ENCODE results near the gene RPRML.
"Not testable (repeated sequence)": the region's sequence is repeated elsewhere in the genome, so short reads cannot be mapped to it uniquely, and the experiment has no call there.

RPRML gene

GRCh38 chr17:46979147-46979863 is at the start of gene RPRML:
RPRML (minus strand) TSS chr17:46979253; CDS start chr17:46979007, 246 bp downstream.
- Histone ChIP-seq H3K27me3 (ENCODE audit: control insufficient read depth in 1 of 2, insufficient read depth in 2 of 2, low read length in 2 of 2) (peaks cover 33 to 38% of the 10 kb centered on the region in 2 donors), H3K36me3 (ENCODE audit: control insufficient read depth in 1 of 2, insufficient read depth in 2 of 2, low read length in 2 of 2) (no peaks in the 10 kb centered on the region), H3K9me3 (ENCODE audit: control insufficient read depth in 1 of 2, low read length in 2 of 2) (no peaks in the 10 kb centered on the region), H3K27ac (ENCODE audit: low read depth, low read length) (no peak within 1 kb of the TSS), H3K4me1 (ENCODE audit: control insufficient read depth in 1 of 2, insufficient read depth in 2 of 2, low read length in 2 of 2) (peaks cover under 1 to 14% of the 10 kb centered on the region in 2 donors), H3K9ac (ENCODE audit: low read depth in 1 of 2, low read length in 2 of 2) (no peak within 1 kb of the TSS), H3K4me3 (ENCODE audit: low read depth in 1 of 2, low read length in 2 of 2) (peak within 1 kb of the TSS; percentile 55 to 69)

- H3K9ac ChIP-seq (ENCODE audit: low read depth in 1 of 2, low read length in 2 of 2); H3K27ac ChIP-seq (ENCODE audit: low read depth, low read length); H3K4me3 ChIP-seq (ENCODE audit: low read depth in 1 of 2, low read length in 2 of 2); H3K27me3 ChIP-seq (ENCODE audit: control insufficient read depth in 1 of 2, insufficient read depth in 2 of 2, low read length in 2 of 2); H3K36me3 ChIP-seq (ENCODE audit: control insufficient read depth in 1 of 2, insufficient read depth in 2 of 2, low read length in 2 of 2); H3K9me3 ChIP-seq (ENCODE audit: control insufficient read depth in 1 of 2, low read length in 2 of 2); H3K4me1 ChIP-seq (ENCODE audit: control insufficient read depth in 1 of 2, insufficient read depth in 2 of 2, low read length in 2 of 2): not testable (repeated sequence)
These were observed 37.9 kb upstream of the RPRML start for GRCh38 chr17:47016966-47017365.

GRCh38 chr17:47013341-47013740 is 34.3 kb upstream of the RPRML start:
- Histone ChIP-seq H3K9me3 (ENCODE audit: control insufficient read depth in 1 of 2, low read length in 2 of 2) (no peaks in the 10 kb centered on the region), H3K36me3 (ENCODE audit: control insufficient read depth in 1 of 2, insufficient read depth in 2 of 2, low read length in 2 of 2) (no peaks in the 10 kb centered on the region), H3K4me3 (ENCODE audit: low read depth in 1 of 2, low read length in 2 of 2) (no peak overlapping the region), H3K9ac (ENCODE audit: low read depth in 1 of 2, low read length in 2 of 2) (no peak overlapping the region), H3K27ac (ENCODE audit: low read depth, low read length) (no peak overlapping the region), H3K4me1 (ENCODE audit: control insufficient read depth in 1 of 2, insufficient read depth in 2 of 2, low read length in 2 of 2) (no peaks in the 10 kb centered on the region), H3K27me3 (ENCODE audit: control insufficient read depth in 1 of 2, insufficient read depth in 2 of 2, low read length in 2 of 2) (no peaks in the 10 kb centered on the region)

GRCh38 chr17:47012457-47012856 is 33.4 kb upstream of the RPRML start:
- Histone ChIP-seq H3K9ac (ENCODE audit: low read depth in 1 of 2, low read length in 2 of 2) (no peak overlapping the region), H3K27ac (ENCODE audit: low read depth, low read length) (no peak overlapping the region)

GRCh38 chr17:47009759-47010594 is 30.9 kb upstream of the RPRML start:
- no peaks in the 10 kb centered on the region for H3K27me3 ChIP-seq (ENCODE audit: control insufficient read depth in 1 of 2, insufficient read depth in 2 of 2, low read length in 2 of 2)
- no peak overlapping the region for H3K9ac ChIP-seq (ENCODE audit: low read depth in 1 of 2, low read length in 2 of 2)
- no peaks in the 10 kb centered on the region for H3K4me1 ChIP-seq (ENCODE audit: control insufficient read depth in 1 of 2, insufficient read depth in 2 of 2, low read length in 2 of 2)
- H3K36me3 ChIP-seq (ENCODE audit: control insufficient read depth in 1 of 2, insufficient read depth in 2 of 2, low read length in 2 of 2), result no peaks in the 10 kb centered on the region
- H3K9me3 ChIP-seq (ENCODE audit: control insufficient read depth in 1 of 2, low read length in 2 of 2), result no peaks in the 10 kb centered on the region
- no peak overlapping the region for H3K4me3 ChIP-seq (ENCODE audit: low read depth in 1 of 2, low read length in 2 of 2)
- H3K27ac ChIP-seq (ENCODE audit: low read depth, low read length), result no peak overlapping the region

More at GRCh38 chr17:47012457-47012856, 33.4 kb upstream of the RPRML start:
- H3K4me3 ChIP-seq (ENCODE audit: low read depth in 1 of 2, low read length in 2 of 2), result no peak overlapping the region
- no peaks in the 10 kb centered on the region for H3K27me3 ChIP-seq (ENCODE audit: control insufficient read depth in 1 of 2, insufficient read depth in 2 of 2, low read length in 2 of 2)
- no peaks in the 10 kb centered on the region for H3K9me3 ChIP-seq (ENCODE audit: control insufficient read depth in 1 of 2, low read length in 2 of 2)
- no peaks in the 10 kb centered on the region for H3K4me1 ChIP-seq (ENCODE audit: control insufficient read depth in 1 of 2, insufficient read depth in 2 of 2, low read length in 2 of 2)
- no peaks in the 10 kb centered on the region for H3K36me3 ChIP-seq (ENCODE audit: control insufficient read depth in 1 of 2, insufficient read depth in 2 of 2, low read length in 2 of 2)

- Histone ChIP-seq H3K27ac (ENCODE audit: low read depth, low read length) (no peak overlapping the region), H3K4me1 (ENCODE audit: control insufficient read depth in 1 of 2, insufficient read depth in 2 of 2, low read length in 2 of 2) (no peaks in the 10 kb centered on the region), H3K4me3 (ENCODE audit: low read depth in 1 of 2, low read length in 2 of 2) (no peak overlapping the region), H3K9me3 (ENCODE audit: control insufficient read depth in 1 of 2, low read length in 2 of 2) (no peaks in the 10 kb centered on the region), H3K27me3 (ENCODE audit: control insufficient read depth in 1 of 2, insufficient read depth in 2 of 2, low read length in 2 of 2) (no peaks in the 10 kb centered on the region), H3K9ac (ENCODE audit: low read depth in 1 of 2, low read length in 2 of 2) (no peak overlapping the region), H3K36me3 (ENCODE audit: control insufficient read depth in 1 of 2, insufficient read depth in 2 of 2, low read length in 2 of 2) (no peaks in the 10 kb centered on the region)
These were observed 25.9 kb upstream of the RPRML start for GRCh38 chr17:47004906-47005305.

GRCh38 chr17:47003864-47004263 is 24.8 kb upstream of the RPRML start:
- H3K27ac ChIP-seq (ENCODE audit: low read depth, low read length); H3K4me1 ChIP-seq (ENCODE audit: control insufficient read depth in 1 of 2, insufficient read depth in 2 of 2, low read length in 2 of 2); H3K9ac ChIP-seq (ENCODE audit: low read depth in 1 of 2, low read length in 2 of 2); H3K27me3 ChIP-seq (ENCODE audit: control insufficient read depth in 1 of 2, insufficient read depth in 2 of 2, low read length in 2 of 2); H3K9me3 ChIP-seq (ENCODE audit: control insufficient read depth in 1 of 2, low read length in 2 of 2); H3K36me3 ChIP-seq (ENCODE audit: control insufficient read depth in 1 of 2, insufficient read depth in 2 of 2, low read length in 2 of 2); H3K4me3 ChIP-seq (ENCODE audit: low read depth in 1 of 2, low read length in 2 of 2): not testable (repeated sequence)

- Histone ChIP-seq H3K36me3 (ENCODE audit: control insufficient read depth in 1 of 2, insufficient read depth in 2 of 2, low read length in 2 of 2) (no peaks in the 10 kb centered on the region), H3K4me3 (ENCODE audit: low read depth in 1 of 2, low read length in 2 of 2) (no peak overlapping the region), H3K4me1 (ENCODE audit: control insufficient read depth in 1 of 2, insufficient read depth in 2 of 2, low read length in 2 of 2) (no peaks in the 10 kb centered on the region), H3K9ac (ENCODE audit: low read depth in 1 of 2, low read length in 2 of 2) (no peak overlapping the region), H3K27ac (ENCODE audit: low read depth, low read length) (no peak overlapping the region), H3K9me3 (ENCODE audit: control insufficient read depth in 1 of 2, low read length in 2 of 2) (no peaks in the 10 kb centered on the region), H3K27me3 (ENCODE audit: control insufficient read depth in 1 of 2, insufficient read depth in 2 of 2, low read length in 2 of 2) (no peaks in the 10 kb centered on the region)
These were observed 17.0 kb upstream of the RPRML start for GRCh38 chr17:46995841-46996571.

GRCh38 chr17:46994993-46995392 is 15.9 kb upstream of the RPRML start:
- H3K27ac ChIP-seq (ENCODE audit: low read depth, low read length), result no peak overlapping the region
- H3K27me3 ChIP-seq (ENCODE audit: control insufficient read depth in 1 of 2, insufficient read depth in 2 of 2, low read length in 2 of 2), result no peaks in the 10 kb centered on the region
- H3K4me3 ChIP-seq (ENCODE audit: low read depth in 1 of 2, low read length in 2 of 2), result no peak overlapping the region
- no peaks in the 10 kb centered on the region for H3K9me3 ChIP-seq (ENCODE audit: control insufficient read depth in 1 of 2, low read length in 2 of 2)
- H3K9ac ChIP-seq (ENCODE audit: low read depth in 1 of 2, low read length in 2 of 2), result no peak overlapping the region
- no peaks in the 10 kb centered on the region for H3K36me3 ChIP-seq (ENCODE audit: control insufficient read depth in 1 of 2, insufficient read depth in 2 of 2, low read length in 2 of 2)
- H3K4me1 ChIP-seq (ENCODE audit: control insufficient read depth in 1 of 2, insufficient read depth in 2 of 2, low read length in 2 of 2), result no peaks in the 10 kb centered on the region

- H3K9me3 ChIP-seq (ENCODE audit: control insufficient read depth in 1 of 2, low read length in 2 of 2), result no peaks in the 10 kb centered on the region
These were observed 12.6 kb upstream of the RPRML start for GRCh38 chr17:46991617-46992016.

More at GRCh38 chr17:46991617-46992016, 12.6 kb upstream of the RPRML start:
- Histone ChIP-seq H3K27me3 (ENCODE audit: control insufficient read depth in 1 of 2, insufficient read depth in 2 of 2, low read length in 2 of 2) (peaks cover 0 to 5% of the 10 kb centered on the region in 2 donors), H3K9ac (ENCODE audit: low read depth in 1 of 2, low read length in 2 of 2) (no peak overlapping the region), H3K4me1 (ENCODE audit: control insufficient read depth in 1 of 2, insufficient read depth in 2 of 2, low read length in 2 of 2) (no peaks in the 10 kb centered on the region), H3K27ac (ENCODE audit: low read depth, low read length) (no peak overlapping the region), H3K4me3 (ENCODE audit: low read depth in 1 of 2, low read length in 2 of 2) (no peak overlapping the region), H3K36me3 (ENCODE audit: control insufficient read depth in 1 of 2, insufficient read depth in 2 of 2, low read length in 2 of 2) (no peaks in the 10 kb centered on the region)

Data from duodenal mucosa (tissue), 2 donors.